HL-60 (cell line): ENCODE data around the gene ICA1.

Experiments used
- CTCF ChIP-seq: IDR thresholded peaks from one replicate; pipeline ENCODE4 v1.5.1; 2011; ENCODE audit warnings: low read length, control low read depth, inconsistent platforms; ENCODE audit not compliant: insufficient read depth
- GABPA ChIP-seq: IDR thresholded peaks from 2 replicates; pipeline ENCODE4 v1.6.1; 2012; ENCODE audit warnings: low read depth
- TF ChIP-seq, protein P1 (sequence below): IDR thresholded peaks from 2 replicates; pipeline ENCODE4 v1.6.1; 2012; ENCODE audit warnings: low read depth; ENCODE audit not compliant: insufficient replicate concordance

- TF ChIP-seq GABPA (no peak), CTCF (no peak)
- TF ChIP-seq, protein P1, sequence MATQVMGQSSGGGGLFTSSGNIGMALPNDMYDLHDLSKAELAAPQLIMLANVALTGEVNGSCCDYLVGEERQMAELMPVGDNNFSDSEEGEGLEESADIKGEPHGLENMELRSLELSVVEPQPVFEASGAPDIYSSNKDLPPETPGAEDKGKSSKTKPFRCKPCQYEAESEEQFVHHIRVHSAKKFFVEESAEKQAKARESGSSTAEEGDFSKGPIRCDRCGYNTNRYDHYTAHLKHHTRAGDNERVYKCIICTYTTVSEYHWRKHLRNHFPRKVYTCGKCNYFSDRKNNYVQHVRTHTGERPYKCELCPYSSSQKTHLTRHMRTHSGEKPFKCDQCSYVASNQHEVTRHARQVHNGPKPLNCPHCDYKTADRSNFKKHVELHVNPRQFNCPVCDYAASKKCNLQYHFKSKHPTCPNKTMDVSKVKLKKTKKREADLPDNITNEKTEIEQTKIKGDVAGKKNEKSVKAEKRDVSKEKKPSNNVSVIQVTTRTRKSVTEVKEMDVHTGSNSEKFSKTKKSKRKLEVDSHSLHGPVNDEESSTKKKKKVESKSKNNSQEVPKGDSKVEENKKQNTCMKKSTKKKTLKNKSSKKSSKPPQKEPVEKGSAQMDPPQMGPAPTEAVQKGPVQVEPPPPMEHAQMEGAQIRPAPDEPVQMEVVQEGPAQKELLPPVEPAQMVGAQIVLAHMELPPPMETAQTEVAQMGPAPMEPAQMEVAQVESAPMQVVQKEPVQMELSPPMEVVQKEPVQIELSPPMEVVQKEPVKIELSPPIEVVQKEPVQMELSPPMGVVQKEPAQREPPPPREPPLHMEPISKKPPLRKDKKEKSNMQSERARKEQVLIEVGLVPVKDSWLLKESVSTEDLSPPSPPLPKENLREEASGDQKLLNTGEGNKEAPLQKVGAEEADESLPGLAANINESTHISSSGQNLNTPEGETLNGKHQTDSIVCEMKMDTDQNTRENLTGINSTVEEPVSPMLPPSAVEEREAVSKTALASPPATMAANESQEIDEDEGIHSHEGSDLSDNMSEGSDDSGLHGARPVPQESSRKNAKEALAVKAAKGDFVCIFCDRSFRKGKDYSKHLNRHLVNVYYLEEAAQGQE: no peak
Observed at GRCh38 chr7:8205031-8205387, 57.0 kb downstream of the ICA1 start.
